ENCODE measurements around the gene LMAN2.

LMAN2 gene, protein sequence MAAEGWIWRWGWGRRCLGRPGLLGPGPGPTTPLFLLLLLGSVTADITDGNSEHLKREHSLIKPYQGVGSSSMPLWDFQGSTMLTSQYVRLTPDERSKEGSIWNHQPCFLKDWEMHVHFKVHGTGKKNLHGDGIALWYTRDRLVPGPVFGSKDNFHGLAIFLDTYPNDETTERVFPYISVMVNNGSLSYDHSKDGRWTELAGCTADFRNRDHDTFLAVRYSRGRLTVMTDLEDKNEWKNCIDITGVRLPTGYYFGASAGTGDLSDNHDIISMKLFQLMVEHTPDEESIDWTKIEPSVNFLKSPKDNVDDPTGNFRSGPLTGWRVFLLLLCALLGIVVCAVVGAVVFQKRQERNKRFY

DNA sequence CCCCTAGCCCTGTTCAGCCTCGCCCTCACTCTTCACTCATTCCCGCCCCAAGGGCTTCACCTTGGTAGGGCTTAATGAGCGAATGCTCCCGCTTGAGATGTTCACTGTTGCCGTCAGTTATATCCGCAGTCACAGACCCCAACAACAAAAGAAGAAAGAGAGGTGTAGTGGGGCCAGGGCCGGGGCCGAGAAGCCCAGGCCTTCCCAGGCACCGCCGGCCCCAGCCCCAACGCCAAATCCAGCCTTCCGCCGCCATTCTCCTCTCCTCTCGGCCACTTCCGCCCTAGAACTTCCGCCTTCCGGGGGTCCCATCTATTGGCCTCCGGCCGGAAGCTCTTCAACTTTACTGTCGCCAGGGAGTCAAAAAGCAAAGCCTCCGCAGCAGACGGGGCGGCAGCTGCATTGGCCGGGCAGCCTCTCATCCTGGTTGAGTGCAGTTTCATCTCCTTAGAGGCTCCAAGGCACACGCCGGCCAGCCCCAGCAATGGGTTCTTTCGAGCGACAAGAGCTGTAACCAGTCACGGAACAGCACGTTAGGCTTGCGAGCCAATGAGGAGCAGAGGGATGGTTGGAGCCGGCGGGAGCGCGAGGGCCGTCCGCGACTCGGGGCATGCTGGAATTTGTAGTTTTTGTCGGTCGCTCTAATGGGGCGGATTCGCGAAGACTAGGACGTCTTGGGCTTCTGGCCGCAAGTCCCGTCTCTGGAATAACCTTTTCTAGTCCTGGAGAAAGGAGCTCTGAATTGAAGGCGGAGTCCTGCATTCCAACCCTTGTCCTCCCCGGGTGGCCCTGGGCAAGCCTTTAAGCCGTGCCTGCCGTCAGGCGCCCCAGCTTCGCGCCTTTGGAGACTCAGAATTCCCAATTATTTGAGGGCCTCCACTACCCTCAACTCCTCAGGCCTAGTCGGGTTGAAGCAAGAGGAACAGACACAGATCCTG lies at the start of gene LMAN2:
Gene LMAN2 (minus strand): TSS at position 277 of the 938 bp plus-strand sequence. CDS start 21 bp downstream, at position 256.
- DNase-seq = peak; percentile 92

DNA sequence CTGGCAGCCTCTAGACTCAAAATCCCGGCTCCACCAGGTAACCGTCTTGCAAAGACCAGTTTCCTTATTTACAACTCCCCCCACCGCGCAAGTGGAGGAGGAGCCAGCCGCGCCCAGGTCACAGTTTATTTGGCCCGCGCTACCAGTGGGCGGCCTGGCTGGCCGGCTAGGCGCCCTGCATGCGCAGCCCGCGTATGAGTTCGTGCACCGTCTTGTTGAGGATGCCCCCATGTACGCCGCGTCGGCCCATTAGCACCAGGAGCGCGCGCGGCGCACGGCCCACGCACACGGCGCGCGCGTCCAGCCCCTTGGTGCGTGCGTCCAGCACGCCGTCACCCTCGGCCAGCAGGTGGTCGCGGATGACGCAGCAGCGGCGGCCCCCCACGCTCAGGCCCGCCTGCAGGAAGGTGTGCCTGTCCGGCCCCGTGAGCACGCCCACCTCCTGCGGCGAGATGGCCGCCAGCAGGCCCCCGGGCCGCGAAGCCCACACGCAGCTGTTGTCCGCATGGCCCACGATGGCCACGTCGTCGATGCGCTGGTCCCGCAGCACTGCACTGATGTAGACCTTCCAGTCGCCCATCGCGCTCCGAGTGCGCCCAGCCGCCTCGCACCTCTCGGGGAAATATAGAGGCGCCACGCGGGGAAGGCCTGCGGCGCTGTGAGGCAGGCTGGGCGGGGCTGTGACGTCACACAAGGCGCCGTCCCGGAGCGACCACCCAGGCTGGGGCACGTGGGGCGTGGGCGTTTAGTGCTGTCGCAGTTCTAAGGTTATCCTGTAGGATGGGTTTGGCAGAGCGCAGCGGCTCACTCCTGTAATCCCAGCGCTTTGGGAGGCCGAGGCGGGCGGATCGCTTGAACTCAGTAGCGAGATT lies 48.8 kb upstream of the LMAN2 start, which contains the start of gene PFN3:
Gene PFN3 (minus strand): TSS at position 665 of the 872 bp plus-strand sequence. CDS start 85 bp downstream, at position 580.
- no peak for DNase-seq

DNA sequence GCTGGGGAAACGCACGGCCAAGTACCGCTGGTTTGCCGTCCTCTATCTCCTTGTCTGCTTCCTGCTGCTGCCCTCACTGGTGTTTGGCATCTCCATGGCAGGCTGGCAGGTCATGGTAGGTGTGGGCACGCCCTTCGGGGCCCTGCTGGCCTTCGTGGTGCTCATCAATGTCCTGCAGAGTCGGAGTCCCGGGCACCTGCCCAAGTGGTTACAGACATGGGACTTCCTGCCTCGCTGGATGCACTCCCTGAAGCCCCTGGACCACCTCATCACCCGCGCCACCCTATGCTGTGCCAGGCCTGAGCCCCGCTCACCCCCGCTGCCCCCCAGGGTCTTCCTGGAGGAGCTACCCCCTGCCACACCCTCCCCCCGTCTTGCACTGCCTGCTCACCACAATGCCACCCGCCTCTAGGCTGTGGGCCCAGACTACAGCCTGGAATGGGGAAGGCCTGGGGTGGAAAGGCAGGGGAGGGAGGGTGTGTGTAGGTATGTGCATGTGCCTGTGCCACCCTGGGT lies 46.5 kb upstream of the LMAN2 start:
- no peak for DNase-seq

DNA sequence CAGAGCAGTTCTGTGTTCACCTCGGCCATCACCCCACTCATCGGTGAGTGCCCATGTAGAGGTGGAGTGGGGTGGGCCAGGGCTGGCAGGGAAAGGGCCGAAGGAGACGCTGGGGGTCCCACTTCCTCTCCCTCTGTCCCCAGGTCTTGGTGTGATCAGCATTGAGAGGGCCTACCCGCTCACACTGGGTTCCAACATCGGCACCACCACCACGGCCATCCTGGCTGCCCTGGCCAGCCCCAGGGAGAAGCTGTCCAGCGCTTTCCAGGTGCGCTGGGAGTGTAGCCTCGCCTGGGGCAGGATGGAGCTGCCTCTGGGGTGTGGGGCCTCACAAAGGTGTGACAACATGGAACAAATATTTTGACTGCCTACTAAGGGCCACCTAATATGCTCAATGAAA lies 45.3 kb upstream of the LMAN2 start:
- no peak for DNase-seq

DNA sequence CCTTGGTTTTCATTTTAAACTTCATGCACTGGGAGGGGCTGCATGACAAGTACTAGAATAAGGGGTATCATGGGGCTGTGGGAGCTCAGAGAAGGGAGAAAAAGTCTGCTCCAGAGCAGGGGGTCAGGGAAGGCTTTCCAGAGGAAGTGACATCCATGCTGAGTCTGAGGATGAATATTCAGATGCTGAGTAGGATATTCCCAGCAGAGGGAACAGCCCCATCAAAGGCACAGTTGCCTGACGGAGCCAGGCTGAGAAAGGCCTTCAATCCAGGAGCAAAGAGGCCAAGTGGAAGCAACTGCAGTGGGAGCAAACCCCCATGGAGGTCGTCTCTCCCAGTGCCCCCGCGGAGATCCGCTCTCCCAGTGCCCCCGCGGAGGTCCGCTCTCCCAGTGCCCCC lies 44.6 kb upstream of the LMAN2 start:
- no peak for DNase-seq

DNA sequence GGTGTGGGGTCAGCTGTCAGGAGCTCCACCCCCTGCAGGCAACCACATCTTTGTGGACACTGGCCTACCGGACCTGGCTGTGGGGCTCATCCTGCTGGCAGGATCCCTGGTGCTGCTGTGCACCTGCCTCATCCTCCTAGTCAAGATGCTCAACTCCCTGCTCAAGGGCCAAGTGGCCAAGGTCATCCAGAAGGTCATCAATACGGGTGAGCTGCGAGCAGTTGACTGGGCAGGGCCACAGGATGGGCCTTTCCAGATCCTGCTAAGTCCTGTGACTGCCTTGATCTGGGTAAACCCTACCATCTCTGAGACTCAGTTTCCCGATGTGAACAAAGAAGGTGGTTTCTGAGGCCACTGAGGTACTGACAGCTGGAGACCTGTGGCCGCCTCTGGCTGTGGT lies 42.5 kb upstream of the LMAN2 start:
- no peak for DNase-seq

DNA sequence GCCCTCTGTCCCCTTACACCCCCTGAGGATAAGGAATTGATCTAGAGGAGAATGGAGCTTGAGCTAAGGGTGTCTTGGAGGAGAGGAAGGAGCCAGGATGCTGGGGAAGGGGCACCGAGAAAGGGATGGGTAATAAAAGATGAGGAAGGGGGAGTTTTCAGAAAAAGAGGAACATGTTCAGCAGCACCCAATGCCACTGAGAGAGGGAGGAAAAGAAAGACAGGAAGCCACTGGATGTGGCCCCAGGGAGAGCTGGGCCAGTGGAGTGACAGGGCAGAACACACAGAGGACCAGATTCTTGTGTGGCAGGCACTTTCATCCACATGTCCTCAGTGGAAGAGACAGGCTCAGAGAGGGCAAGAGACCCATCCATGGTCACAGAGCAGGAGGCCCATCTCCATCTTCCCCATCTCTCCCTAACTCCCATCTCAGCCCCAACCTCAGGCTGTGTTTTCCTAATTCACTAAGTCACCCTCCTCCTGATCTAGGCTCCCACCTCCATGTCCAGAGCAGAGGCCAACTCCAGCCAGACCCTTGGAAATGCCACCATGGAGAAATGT lies 41.8 kb upstream of the LMAN2 start:
- DNase-seq = no peak

DNA sequence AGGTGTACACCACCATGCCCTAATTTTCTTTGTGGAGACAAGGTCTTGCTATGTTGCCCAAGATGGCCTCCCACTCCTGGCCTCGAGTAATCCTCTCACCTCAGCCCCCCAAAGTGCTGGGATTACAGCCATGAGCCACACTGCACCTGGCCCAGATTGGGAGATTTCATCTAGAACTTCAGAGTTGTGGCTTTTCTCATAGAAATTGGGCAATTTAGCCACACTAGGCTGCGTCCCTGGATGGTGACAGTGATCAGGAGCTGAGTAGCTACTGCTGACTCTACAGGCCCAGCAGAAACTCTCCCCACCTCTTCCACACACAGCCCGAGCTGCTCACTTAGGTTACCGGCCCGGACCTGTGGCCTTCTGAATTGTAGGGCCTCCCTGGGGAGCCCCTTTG lies 41.3 kb upstream of the LMAN2 start:
- no peak for DNase-seq

DNA sequence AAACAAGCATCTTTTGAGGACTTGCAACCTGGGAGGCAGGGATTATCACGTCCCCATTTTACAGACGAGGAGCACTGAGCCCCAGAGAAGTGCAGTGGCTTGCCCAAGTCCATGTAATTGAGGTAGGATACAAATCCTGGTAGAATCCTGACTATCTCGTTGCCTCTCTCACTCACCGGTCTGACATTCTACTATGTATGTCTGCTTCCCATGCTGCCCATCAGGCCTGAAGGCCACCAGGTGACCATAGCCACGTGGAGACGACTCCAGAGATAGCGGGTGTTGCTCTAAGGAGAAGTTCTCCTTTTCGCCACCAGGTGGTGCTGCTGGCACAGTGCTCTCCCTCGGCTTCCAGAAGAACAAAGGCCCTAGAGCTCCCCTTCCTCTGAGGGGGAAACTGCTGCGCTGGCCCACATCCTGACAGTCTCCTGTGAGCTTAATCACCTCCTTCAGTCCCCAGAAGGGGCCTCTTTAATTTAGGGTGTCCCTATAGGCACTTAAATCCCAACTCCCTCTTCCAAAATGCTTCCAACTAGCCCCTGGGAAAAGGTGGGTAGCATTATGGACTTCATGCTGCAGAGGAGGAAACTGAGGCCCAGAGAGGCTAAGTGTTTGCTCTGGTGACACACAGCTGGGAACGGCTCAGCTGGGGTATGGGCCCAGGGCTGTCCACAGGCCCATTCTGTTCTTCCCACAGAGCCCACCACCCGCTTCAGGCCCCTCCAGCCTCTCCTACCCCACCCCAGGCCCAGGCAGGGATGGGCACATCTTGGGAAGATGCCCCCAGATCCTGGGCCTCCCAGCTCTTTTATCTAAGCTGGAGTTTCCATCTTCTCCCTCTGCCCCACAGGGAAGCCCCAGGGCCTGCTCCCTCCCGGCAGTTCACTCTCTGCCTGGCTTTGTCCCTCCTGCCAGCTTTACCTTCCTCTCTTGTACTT lies 39.2 kb upstream of the LMAN2 start:
- peak; percentile 86 for DNase-seq

DNA sequence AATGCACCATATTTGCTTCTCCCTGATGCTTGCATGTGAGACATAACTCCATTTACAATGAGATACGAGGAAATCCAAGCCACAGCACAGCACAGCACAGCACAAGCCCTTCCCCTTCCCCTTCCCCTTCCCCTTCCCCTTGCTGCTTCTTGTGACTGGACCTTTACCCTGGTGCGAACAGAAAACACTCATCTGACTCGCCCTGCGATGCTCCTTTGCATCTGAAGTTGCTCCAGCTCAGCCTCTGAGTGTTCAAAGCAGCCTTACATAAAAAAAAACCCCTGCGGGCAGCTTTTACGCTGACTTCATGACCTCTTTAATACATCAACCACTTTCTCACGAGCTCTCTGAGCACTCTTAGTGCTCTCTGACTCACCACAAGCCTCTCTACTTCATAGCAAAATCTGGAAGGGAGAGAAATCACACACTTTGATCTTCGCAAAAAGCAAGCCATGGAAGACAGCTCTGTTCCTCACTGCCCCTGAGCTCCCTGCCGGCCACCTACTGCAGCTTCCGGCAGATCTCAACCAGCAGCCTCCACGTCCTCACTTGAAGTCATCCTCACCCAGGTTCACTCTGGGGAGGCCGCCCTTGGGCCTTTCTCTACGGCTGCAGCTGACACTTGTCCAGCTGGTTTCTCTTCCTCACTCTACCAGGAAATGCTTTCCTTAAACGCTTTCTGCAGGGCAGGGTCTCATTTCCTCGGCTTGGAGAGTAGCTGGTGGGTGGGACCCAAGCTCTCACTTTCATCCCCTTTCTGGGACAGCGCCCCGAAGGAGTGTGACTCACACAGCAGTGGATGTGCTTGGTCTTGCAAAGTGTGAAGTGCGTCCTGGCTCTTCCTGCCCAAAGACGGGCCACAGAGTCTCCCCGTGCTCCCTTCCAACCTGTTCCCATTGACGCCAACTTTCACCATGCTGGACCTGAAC lies 38.0 kb upstream of the LMAN2 start:
- DNase-seq = peak; percentile 52

DNA sequence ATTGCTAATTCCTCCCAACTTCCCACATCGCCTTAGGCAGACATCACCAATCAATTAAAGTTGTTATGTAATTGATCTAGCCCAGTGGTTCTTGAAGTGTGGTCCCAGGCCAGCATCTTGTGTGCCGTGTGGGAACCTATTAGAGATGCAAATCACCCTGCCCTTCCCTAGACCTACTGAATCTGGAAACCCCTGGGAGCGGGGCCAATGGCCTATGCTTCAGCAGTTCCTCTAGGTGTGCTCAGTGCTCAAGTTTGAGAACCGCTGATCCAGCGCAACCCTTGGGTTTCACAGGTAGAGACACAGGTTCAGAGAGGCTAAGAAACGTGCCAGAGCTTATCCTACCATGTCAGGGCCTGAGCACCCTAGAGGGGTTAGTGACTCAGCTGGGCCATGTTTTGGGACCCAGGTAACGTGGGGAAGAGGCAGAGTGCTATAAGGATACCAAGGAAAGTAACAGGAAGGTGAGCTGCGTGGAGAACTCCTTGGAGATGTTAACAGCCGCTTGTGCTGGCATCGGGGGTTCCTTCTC lies 37.1 kb upstream of the LMAN2 start:
- no peak for DNase-seq

DNA sequence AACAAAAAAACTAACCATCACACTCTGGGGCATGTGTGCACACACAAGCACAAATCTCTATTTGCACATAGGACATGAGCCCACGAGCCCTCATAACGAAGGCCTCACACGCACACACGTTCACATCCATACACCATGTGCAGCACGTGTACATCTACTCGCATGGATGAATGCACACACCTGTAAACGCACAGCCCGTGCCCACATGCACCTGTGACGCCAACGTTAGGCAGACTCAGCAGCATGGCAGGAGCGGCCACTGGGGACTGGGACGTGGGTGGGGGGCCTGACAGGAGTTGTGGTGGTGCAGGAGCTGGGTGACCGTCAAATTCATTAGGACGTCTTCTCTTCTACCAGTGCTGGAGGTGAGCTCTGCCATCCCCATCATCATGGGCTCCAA lies 35.9 kb upstream of the LMAN2 start:
- DNase-seq = no peak

DNA sequence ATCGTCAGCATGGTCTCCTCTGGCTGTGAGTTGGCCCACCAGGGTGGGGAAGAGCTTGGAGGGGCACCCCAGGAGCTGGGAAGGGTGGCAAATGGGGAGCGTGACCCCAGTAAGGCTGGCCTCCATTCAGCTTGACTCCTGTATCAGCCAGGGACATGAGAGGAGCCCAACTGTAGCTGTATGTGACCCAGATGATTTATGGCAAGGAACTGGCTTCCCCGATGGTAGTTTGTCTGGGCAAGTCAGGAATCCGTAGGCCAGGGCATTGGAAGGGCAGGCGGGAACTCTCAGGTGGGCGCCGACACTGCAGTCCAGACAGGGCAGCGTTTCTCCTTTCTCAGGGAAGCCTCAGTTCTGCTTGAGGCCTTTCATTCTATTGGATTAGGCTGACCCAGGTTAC lies 35.1 kb upstream of the LMAN2 start:
- no peak for DNase-seq

DNA sequence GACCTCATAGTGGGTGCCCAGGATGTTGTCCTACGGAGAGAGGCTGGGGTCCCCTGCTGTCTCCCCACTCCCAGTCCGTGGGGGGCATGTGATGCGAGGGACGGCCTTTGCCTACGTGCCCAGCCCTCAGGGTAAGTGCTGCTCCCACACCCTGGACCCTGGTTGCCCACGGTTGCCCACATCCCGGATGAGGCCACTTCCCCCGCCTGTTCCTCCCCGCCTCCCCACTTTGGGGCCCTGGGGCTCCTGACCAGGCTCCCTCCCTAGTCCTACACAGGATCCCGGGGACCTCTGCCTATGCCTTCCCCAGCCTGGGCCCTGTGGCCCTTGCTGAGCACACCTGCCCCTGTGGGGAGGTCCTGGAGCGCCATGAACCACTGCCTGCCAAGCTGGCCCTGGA lies 34.3 kb upstream of the LMAN2 start:
- no peak for DNase-seq

DNA sequence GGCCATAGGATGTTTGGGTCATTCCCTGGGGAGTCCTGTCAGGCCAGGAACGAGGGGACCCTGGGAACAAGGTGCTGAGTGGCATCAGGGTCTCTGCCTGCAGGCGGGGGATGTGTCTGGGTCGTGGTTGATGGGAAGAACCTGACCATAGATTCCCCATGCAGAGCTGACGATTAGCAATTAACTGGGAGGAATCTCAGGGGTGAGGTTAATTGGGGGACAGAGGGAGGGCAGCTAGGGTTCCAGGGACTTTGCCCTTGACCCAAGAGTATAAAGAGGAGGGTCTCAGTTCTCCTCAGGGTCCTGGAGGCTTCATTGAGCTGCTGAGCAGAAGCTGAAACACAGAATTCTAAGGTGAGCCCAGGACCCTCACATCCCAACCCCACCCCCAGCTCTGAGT lies 32.7 kb upstream of the LMAN2 start, which contains the start of gene SLC34A1:
Gene SLC34A1 (plus strand): TSS at position 301 of the 400 bp plus-strand sequence. CDS start 1,308 bp downstream, outside the sequence.
- no peak for DNase-seq

DNA sequence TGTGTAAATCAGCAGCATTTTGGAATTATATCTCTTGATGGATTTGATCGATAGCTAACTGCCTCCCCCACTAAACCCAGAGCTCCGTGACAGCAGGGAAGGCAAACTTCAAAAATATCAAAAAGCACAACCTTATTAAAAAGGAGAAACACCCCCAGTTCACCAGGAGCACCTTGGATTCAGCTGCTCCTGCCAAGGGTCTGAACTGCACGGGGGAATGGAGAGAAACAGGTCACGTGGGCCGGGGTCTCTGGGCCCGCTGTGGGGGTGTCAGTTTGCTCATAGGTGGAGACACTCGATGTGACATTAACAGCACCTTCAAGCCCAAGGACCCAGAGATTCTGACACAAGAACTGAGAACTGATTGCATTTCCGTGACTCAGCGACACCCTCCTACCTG lies 31.7 kb upstream of the LMAN2 start:
- DNase-seq = no peak

DNA sequence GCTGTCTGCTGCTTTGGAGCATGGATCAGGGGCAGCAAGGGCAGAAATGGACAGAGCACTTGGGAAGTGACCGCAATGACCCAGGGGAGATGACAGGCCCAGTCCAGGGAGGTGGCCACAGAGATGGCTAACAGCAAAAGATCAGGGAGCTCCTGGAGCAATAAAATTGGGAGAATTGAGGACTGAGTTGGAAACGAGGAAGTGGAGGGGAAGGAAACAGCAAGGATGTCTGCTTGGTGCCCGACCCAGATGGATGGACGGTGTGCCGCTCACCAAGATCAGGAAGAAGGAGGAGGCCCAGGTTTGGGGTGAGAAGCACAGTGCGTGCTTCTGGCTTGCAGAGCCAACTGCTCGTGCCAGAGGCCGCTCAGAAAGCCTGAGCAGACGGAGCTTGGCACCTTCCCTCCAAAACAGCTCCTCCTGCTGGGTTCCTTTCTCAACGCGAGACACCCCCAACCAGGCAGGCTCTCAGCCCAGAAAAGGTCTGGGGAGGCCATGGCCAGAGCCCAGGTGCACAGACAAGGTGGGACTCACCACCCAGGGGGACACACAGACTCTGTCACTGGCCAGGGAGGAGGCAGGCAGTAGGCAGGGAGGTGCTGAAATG lies 31.1 kb upstream of the LMAN2 start:
- DNase-seq = no peak

DNA sequence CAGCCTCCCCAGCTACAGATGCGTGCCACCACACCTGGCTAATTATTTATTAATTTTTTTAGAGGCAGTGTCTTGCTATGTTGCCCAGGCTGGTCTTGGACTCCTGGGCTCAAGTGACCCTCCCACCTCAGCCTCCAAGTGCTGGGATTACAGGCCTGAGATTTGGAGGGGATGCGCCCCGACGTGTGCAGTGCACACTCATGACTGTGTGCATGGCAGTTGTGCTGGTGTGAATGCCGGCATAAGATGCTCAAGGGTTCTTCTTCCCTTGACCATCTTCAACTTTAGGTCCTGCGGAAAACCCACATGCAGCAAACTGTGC lies 29.3 kb upstream of the LMAN2 start:
- DNase-seq = no peak
